GM21390 (cell line): ENCODE measurements around the gene PLEKHA6.
"Not testable (repeated sequence)": the region's sequence is repeated elsewhere in the genome, so short reads cannot be mapped to it uniquely, and the experiment has no call there.

Source experiments
- ATAC-seq: cut with Tn5 transposase; IDR thresholded peaks from one replicate; pipeline ENCODE4 v1.9.1; 2021; ENCODE audit not compliant: unreplicated experiment

PLEKHA6 gene

DNA sequence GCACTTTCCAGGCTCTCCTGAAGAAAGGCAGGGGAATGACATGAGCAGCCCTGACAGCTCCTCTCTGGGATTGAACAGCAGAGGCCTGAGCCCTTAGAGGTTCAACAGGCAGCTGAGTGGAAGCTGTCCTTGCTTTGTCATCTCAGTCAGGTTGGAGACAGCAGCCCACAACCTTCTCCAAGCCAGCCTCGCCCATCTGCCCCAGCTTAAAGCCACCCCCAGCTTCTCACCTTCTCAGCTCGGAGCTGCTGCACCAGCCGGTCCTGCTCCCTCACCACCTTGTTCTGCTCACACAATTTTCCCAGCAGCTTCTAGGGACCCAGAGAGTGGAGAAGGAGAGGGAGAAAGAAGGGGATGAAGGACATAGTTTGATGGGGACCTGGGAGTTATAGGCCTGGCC, 110.8 kb downstream of the PLEKHA6 start:
- no peak for ATAC-seq

DNA sequence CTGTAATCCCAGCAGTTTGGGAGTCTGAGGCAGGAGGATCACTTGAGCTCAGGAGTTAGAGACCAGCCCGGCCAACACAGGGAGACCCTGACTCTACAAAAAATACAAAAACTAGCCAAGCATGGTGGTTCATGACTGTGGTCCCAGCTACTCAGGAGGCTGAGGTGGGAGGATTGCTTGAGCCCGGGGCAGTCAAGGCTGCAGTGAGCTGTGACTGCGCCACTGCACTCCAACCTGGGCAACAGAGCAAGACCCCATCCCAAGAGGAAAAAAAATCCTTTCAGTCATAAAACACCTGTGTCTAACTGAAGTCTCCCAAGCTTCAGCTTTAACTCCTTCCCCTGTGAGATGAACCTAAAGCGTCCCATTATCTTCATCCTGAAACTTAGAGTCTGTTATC, 112.9 kb downstream of the PLEKHA6 start:
- no peak for ATAC-seq

DNA sequence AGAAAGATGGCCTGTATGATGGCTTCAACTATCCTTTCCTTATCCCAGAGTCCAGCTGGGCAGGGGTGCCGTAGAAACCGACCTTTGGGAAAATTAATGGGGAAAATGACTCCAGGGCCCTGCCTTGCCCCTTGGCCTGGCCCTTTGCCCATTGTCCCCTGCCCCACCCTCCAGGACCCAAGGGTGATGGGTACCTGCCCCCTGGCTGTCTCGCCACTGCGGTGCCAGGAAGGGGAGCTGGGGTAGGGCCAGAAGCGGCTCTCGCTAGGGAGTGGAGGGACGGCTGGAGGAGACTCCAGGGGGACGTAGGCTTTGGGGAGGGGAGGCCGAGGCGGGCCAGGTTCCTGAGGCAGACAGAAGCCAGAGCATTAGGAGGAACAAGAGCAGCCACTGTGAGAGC, 116.8 kb downstream of the PLEKHA6 start:
- no peak for ATAC-seq

DNA sequence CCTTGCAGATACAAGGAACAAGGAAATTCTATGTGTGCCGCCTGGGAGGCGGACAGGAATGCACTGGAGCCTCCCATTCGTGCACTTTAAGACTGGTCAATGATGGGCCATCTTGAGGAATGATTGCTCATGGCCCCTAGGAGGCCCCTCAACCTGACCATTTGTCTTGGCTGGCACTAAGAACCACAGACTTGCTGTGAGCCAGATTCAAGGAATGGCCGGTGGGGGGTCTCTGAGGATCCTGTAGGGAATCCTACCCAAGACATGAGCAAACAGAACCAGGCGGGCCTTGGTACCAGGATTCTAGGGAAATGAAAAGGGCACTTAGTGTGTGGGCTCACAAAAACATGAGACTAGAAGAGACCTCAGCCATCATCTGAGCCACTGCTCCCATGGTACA, 117.8 kb downstream of the PLEKHA6 start:
- no peak for ATAC-seq

DNA sequence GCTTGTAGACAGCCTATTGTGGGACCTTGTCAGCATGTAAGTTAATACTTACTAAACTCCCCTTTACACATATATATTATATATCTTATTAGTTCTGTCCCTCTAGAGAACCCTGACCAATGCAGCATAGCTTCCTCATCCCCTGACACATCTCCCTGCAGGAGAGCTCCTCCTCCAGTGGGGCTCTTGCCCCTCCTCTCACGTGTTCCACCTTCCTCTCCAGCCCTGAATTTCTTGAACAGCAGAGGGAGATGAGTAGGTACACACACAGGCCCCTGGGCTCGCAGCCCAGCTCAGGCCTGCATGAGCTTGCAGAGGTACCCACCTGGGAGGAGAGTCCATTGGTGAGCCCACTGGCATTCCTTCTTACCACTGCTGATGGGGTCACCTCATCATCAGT, 118.7 kb downstream of the PLEKHA6 start:
- ATAC-seq = no peak

DNA sequence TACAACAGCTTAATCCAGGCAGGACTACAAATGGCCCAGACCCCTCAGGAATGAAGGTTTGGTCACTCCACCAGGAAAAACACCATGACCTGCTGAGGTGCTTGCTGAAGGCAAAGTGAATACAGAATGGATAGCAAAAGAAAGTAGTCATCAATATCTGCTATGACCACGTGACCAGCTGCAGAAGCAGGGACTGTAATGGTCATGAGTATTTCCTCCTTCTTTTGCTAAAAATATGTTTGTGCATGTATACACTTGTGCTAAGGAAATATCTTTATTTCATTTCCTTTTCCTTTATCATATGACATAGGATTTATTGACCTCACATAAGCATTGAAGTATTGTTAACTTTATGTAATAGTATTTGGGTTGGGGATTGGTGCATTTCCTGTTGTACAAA, 119.5 kb downstream of the PLEKHA6 start:
- ATAC-seq = no peak

DNA sequence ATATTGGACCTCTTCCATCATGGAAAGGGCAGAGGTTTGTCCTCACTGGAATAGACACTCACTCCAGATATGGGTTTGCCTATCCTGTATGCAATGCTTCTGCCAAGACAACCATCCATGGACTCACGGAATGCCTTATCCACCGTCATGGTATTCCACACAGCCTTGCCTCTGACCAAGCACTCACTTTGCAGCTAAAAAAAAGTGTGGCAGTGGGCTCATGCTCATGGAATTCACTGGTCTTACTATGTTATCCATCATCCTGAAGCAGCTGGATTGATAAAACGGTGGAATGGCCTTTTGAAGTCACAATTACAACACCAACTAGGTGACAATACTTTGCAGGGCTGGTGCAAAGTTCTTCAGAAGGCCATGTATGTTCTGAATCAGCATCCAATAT, 120.3 kb downstream of the PLEKHA6 start:
- ATAC-seq = not testable (repeated sequence)

DNA sequence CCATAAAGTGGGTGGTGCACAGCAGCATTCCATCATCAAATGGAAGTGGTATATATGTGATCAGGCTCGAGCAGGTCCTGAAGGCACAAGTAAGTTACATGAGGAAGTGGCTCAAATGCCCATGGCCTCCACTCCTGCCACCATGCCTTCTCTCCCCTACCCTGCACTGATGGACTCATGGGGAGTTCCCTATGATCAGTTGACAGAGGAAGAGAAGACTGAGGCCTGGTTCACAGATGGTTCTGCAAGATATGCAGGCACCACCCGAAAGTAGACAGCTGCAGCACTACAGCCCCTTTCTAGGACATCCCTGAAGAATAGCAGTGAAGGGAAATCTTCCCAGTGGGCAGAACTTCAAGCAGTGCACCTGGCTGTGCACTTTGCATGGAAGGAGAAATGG, 121.2 kb downstream of the PLEKHA6 start:
- ATAC-seq = not testable (repeated sequence)

DNA sequence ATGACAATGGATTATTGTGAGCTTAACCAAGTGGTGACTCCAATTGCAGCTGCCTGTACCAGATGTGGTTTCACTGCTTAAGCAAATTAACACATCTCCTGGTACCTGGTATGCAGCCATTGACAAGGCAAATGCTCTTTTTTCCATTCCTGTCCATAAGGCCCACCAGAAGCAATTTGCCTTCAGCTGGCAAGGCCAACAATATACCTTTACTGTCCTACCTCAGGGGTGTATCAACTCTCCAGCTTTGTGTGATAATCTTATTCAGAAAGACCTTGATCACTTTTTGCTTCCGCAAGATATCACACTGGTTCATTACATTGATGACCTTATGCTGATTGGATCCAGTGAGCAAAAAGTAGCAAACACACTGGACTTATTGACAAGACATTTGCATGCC, 122.2 kb downstream of the PLEKHA6 start:
- ATAC-seq = not testable (repeated sequence)

DNA sequence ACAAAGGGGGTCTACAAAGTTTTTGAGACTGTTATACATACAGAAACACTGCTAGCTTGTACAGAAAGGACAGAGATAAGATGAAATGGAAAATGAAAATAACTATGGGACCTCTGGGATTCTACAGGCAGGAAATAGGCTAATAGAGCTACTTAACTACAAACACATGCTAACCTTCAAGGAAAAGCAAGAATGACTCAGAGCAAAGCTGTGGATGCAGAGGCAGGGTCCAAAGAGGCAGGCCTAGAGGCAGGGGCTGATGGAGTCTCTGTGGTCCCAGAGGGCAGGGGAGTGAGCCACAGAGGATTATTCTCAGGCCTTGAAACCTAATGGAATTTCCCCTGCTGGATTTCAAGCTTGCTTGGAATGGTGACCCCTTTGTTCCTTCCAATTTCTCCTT, 127.2 kb downstream of the PLEKHA6 start:
- ATAC-seq = no peak

DNA sequence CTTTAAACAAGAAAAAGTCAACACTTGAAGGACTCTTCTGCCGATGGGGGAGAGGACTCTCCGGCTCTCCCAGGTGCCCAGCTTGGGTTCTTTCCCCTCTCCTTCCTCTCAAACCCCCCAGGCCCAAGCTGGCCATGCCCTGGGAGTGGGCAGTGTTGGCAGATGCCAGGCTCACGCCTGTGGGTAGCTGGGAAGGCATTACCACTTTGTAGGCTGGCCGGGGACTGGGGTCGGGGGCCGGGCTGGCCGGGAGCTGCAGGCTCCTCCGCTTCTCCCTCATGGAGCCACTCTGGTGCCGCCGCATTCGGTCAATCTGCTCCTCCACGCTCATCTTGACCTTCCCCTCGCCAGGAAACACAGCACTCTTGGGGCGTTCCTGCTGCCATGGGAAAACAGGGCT, 129.5 kb downstream of the PLEKHA6 start:
- no peak for ATAC-seq

DNA sequence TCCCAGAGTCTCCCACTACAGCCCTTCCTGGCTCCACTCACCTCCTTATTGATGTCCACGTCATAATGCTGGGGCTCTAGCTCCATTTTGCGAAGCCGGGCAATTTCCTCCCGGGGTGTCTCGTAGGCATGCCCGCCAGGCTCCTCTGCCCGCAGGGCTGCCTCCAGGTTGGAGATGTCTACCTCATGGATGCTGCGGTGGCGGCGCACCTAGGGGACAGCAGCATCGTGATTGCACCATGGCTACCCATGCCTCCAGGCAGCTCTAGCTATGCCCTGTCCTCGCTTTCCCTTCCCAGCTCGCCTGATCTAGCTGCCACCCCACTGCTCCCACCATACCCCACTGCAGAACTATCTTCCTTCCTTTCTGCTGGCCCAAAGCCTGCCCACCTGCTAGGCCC, 130.8 kb downstream of the PLEKHA6 start:
- no peak for ATAC-seq

DNA sequence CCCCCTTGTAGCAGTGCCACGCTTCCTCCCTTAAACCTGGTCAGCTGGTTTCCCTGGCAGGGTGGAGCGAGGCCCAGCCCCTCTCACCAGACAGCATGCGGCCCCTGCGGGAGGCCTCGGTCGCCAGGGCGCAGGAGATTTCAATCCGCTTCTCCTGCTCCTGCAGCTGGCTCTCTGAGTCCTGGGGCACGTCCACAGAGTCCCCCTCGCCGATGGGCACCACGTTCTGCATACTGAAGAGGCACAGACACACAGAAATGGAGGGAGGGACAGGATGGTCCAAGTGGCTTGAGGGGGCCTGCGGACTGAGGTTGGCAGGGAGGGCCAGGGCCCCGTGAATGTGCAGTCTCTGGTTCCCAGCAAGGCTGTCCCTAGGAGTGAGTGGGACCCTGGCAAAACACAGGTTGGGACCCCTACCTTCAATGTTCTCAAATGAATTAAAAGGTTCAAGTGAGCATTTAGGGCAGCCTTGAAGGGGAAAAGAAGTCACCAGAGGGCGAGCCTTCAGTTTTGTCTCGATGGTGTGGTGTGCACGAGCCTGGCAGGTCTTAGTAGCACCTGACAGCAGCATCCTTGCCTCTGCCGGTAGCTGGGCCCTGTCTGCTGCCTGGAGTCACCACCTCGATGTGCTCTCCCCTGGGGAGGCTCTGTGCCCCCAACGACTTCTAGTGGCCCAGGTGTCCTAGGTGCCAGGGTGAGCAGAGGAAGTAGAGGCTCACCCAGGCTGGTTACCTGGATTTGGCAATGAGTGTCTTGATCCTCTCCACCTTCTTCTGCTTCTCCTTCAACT, 131.5 kb downstream of the PLEKHA6 start:
- ATAC-seq = no peak

DNA sequence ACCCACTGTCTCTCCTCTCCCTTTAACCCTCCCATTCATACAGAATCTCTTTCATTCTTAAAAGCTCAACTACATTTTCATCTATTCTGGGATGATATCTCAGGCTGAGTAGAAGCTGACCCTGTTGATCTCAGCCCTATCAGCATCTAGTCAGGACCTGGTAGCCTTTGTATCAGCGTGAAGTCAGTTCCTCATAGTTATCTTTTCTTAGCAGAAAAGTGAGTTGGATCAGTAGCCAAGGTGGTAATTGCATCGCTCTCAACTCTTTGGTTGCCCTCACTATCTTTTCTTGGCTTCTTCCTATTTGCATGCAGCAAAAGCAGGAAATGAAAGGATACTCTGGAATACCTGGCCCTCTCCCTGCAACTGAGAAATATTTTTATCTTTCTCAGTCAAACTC, 132.4 kb downstream of the PLEKHA6 start:
- ATAC-seq = no peak

DNA sequence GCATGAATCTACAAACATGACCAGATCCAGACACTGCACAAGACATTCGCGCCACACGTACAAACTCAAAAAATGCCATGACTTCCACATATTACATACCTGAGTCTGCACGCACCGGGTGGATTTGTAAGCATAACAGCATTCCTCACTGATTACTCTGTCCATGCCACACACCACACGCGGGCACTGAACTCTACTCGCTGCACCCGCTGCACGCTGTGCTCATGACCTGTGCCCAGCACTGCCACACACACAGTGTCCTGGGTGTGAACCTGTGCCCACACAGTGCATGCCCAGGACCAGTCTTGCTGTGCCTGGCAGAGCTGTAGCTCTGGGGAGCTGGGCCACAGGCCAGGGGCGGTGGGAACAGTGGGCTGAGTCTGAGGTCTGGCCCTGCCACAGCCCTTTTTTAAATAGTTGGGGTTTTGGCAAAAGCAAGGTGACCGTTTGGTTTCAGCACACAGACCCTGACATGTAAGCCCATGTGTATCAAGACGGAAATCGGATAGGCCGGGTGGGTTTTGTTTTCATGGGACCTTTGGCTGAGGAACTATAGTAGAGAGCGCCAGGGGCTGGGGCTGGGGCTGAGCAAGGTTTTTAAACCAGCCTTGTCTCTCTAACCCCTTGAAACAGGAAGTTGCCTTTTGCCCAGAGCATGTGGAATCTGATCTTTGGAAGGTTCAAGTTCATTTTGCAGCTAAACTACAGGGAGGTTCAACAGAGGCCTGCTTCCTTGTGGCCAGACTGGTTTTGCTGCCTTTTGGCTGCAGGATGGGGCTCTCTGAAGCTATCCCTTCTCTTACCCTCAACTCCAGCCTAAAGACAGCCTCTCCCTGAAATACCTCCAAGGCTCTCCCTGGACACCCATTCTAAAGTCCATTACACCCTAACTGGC, 133.6 kb downstream of the PLEKHA6 start:
- no peak for ATAC-seq

DNA sequence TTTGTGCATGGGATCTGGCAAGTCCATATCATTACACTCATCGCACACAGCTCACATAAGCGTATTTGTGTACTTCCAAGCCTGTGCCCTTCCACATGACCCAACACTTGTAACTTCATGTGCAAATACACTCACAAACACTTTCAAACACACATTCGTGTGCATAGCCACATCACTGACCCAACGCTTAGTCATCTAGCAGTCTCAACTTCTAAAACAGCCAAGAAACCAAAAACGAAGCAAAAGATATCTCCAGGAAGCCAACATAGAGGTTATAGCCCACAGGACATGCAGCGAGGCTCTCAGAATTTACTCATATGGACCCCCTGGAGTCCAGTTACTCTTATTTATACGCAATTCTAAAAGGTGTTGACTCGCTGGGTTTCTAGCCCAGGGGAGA, 135.1 kb downstream of the PLEKHA6 start:
- ATAC-seq = no peak

DNA sequence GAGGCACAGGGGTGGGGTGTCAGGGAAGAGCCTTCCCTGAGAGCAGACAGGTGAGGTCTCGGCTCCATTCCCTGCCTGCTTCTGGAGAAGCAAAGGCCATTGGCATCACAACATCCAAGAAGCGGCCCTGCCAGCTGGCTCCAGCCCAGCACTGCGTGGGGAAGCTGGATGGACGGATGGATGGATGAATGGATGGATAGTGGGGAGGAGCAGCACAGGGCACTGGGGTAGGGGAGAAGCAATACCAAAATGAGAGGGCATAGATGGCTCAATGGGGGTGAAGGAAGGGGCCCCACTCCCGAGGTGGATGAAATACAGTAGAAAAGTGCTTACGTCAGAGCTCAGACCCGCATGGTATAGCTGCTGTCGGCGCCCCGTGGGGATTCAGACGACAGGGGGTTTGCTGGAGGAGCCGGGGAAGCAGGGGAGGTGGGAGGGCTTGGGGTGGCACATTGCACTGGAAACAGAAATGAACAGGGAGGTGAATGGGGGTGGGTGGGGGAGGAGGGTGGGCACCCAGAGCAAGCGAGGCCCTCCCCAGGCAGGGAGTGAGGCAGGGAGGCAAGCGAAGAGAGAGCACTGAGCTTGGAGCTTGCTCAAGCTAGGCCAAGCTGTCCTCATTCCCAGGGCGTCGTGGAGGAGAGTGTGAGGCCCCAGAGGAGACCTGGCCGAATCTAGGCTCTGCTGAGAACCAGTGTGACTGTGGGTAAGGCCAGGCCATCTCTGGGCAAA, 136.4 kb downstream of the PLEKHA6 start:
- ATAC-seq = no peak

DNA sequence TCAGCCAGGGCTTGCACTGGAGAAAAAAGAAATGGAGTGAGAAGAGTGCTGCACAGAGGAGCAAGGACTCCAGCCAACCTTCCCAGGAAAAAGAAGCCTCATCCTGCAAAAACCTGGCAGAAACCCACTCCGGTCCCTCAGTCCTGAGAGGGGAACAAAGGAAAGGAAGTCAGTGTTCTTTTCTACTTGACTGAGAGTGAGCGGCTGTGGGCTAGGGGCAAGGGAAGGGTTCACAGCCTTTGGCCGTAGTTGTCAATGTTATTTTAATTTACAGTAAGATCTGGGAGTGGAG, 137.0 kb downstream of the PLEKHA6 start:
- ATAC-seq = no peak

DNA sequence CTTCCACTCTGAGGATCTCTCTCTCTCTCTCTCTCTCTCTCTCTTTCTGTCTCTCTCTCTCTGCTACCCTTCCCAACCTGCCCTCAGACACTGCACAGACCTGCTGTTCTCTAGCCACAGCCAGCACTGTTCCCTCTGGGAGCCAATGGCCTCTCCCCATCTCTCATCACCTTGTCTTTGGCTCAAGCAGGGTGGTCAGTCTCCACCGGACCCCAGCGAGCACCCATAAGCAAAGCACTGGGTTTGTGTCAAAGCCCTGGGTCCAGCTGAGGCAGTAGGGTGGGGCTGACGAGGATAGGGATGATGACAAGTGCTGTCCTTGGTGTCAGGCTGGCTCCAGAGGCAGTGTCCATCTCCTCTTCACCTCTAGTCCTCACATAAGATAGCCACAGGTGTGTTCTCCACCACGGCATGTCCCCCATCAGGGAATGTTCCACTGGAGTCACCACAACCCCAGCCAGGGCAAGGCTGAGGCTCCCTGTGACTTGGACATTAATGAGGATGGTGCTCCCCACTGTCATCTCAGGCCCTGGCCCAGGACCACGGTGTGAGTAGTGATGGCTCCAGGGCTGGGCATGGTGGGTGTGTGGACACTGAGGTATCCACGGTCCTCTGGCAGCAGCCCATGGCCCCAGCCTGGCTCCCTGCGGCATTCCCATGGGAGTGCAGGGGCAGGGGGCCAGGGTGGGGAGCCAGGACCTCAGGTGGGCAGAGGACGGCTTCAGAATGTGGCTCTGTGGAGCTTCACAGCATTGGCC, 137.5 kb downstream of the PLEKHA6 start:
- no peak for ATAC-seq

DNA sequence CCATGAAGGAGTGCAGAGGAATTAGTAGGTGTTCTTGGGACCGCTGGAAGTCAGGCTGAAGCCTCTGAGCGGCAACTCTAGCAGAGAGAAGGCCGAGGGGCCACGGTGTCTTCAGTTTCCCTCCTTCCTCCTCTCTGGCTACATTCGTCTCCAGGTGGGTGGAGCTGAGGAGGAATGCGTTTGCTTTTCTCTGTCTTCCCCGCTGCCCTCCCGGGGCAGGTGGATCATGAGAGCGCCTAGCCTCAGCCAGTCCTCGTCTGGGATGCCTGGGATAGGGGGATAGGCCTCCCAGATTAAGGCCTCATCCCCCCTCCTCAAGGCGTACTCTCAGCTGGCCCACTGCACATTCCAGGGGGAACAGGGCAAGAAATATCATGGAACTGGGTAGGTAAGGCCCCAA, 138.5 kb downstream of the PLEKHA6 start:
- no peak for ATAC-seq

DNA sequence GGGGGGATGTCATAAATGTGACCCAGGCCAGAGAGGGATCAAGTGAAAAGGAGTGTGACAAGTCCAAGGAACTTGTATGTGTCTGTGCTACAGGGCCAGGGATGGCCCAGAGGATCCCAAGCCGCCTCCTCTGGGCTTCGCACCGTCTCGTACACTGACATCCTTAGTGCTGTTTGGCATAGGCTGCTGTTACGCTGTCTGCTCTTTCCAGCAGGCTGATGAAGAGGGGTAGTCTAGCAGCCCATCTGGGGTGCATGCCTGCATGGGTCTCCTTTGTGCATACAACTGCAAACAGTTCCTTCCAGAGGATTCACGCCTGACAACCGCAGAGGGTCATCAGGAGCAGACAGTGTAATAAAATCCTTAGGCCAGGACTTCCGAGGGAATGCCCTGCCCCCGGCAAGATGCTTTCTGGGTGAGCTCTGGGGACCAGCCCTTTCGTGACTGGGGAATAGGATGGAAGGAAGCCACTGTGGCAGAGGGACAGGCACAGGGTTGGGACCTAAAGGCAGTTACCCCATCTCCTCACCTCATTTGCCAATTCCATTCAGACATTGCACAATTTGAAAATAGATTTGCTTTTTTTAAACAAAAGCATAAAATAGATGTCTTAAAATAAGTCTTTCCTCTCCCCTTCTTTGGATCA, 139.6 kb downstream of the PLEKHA6 start:
- no peak for ATAC-seq
